Neuron (in vitro differentiated cells): ENCODE results near the gene PTRHD1.

Experiments
- H2AFZ ChIP-seq: one replicate; pipeline ENCODE4 v1.6.1; 2013; ENCODE audit warnings: low read depth, mild to moderate bottlenecking, inconsistent platforms, low read length, moderate library complexity
- H3K27me3 ChIP-seq: one replicate; pipeline ENCODE4 v1.6.1; 2013; ENCODE audit warnings: low read length; ENCODE audit not compliant: insufficient read depth
- H3K36me3 ChIP-seq: one replicate; pipeline ENCODE4 v1.6.1; 2013; ENCODE audit warnings: low read length; ENCODE audit not compliant: insufficient read depth
- H3K4me1 ChIP-seq: one replicate; pipeline ENCODE4 v1.6.1; 2013; ENCODE audit warnings: low read length; ENCODE audit not compliant: insufficient read depth
- H3K4me3 ChIP-seq: 2 replicates; pipeline ENCODE4 v1.5.1; 2013; ENCODE audit warnings: mild to moderate bottlenecking, low read length, moderate library complexity
- H3K9me3 ChIP-seq: one replicate; pipeline ENCODE4 v1.6.1; 2013; ENCODE audit warnings: low read length

The PTRHD1 gene

DNA sequence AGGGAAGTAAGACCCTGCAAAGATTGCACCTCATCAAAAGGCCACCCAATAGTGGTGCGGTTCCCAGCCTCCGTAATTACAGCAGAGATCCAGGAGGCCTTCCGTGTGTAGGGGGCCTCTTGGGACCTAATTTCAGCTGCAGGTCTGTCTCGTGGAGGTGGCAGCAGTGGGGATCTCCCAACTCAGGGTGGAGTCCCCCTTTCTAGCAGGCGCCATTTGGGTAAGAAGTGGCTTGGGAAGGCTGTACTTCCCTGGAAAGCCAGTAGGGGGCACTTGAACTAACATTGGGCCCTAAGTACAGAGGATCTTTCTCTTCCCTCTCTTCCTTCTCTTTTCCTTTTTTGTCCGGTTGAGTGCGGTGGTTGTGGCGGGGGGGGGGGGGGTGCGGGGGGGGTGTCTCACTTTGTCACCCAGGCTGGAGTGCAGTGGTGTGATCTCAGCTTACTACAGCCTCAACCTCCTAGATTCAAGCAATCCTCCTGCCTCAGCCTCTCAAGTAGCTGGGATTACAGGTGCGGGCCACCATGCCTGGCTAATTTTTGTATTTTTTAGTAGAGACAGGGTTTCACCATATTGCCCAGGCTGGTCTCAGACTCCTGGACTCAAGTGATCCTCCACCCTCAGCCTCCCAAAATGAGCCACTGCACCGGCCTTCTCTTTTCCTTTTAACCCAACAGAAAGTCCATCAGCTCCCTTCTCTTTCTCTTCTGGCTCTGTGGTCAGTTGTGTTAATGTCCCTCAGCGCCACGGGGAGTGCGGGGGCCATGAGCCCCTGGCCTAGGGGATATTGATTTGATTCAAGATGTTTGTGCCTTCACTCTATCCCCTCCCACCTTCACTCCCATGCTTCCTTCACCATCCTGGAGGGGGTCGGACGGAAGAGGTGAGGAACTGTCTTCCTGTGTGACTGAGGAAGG, 32.0 kb upstream of the PTRHD1 start:
- Histone ChIP-seq H3K4me3 (no peak overlapping the region), H3K4me1 (peaks cover 13% of the 10 kb centered on the region), H3K36me3 (peaks cover 43% of the 10 kb centered on the region), H2AFZ (no peak overlapping the region), H3K27me3 (no peaks in the 10 kb centered on the region), H3K9me3 (no peaks in the 10 kb centered on the region)

DNA sequence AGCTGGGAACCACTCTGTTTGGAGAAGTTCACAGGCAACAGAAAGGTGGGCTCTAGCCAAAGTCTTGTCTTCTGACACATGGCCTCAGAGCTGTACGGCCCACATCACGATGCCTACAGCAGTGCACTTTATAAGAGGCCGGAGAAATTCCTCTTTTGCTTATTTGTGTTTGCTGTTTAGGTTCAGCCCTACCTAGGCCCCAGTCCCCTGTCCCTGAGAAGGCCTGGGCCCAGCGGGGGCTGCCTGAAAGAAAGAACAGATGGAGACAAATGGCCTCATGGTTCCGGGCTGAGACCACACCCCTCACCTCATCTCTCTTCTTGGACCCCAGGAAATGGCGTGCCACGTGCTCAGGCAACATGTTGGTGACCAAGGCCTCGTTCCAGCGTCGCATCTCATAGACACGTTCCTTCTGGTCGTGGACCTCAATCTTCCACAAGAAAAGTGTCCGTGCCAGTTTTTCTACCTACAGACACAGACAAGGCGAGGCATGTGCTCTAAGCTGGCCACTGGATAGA, 30.9 kb upstream of the PTRHD1 start:
- Histone ChIP-seq H3K9me3 (no peaks in the 10 kb centered on the region), H3K4me1 (peaks cover 13% of the 10 kb centered on the region), H3K27me3 (no peaks in the 10 kb centered on the region), H3K36me3 (peaks cover 53% of the 10 kb centered on the region), H2AFZ (no peak overlapping the region), H3K4me3 (no peak overlapping the region)

DNA sequence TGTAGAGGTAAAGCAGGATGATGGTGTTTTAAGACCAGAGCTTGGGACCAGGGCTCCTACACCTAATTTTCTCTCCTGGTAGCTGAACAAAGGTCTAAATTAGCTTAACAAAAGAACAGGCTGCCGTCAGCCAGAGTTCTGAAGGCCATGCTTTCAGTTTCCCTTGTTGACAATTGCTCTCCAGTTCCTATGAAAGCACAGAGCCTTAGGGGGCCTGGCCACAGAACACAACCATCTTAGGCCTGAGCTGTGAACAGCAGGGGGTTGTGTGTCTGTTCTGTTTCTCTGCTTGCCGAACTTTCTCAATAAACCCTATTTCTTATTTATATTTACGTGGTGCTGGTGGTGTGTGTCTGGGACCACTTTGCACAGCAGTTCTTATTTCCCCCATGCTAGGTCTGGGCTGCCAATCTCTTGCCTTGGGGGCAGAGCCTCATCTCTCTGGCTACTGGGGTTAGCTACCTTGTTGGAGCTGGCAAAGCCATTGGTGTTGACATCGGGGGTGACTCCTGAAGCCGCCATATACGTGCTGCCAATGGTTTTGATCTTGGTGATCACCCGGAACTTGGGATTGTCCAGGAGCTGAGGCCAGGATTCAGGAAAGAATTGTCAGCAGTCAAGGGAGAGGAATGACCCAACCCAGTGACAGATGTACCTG, 29.0 kb upstream of the PTRHD1 start:
- peaks cover 68% of the 10 kb centered on the region for H3K36me3 ChIP-seq
- no peaks in the 10 kb centered on the region for H3K27me3 ChIP-seq

DNA sequence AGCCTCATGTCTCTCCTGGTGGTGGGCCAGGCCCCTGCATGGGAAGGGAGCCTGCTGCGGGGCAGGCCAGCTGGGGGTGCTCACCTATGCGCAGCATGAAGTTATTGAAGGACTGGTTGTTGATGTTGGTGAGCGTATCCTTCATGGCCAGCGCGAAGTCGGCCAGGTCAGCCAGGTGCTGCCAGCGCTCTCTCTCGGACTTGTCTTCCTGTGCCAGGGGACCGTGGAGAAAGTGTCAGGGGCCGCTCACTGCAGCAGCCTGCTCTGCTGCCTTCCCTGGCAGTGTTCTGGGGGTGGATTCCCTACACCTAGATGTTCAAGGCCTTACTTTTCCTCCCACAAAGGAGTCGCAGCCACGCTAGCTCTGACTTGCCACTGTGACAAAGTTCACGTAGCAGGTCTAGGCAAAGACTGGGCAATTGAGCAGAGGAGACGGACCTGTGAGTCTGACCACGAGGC, 28.3 kb upstream of the PTRHD1 start:
- Histone ChIP-seq H3K27me3 (no peaks in the 10 kb centered on the region), H3K36me3 (peaks cover 74% of the 10 kb centered on the region), H3K9me3 (no peaks in the 10 kb centered on the region), H3K4me3 (no peak overlapping the region), H3K4me1 (peaks cover 13% of the 10 kb centered on the region), H2AFZ (no peak overlapping the region)

More for the DNA sequence above, 29.0 kb upstream of the PTRHD1 start:
- H3K4me1 ChIP-seq: peaks cover 13% of the 10 kb centered on the region
- H2AFZ ChIP-seq: no peak overlapping the region
- H3K9me3 ChIP-seq: no peaks in the 10 kb centered on the region
- H3K4me3 ChIP-seq: no peak overlapping the region

DNA sequence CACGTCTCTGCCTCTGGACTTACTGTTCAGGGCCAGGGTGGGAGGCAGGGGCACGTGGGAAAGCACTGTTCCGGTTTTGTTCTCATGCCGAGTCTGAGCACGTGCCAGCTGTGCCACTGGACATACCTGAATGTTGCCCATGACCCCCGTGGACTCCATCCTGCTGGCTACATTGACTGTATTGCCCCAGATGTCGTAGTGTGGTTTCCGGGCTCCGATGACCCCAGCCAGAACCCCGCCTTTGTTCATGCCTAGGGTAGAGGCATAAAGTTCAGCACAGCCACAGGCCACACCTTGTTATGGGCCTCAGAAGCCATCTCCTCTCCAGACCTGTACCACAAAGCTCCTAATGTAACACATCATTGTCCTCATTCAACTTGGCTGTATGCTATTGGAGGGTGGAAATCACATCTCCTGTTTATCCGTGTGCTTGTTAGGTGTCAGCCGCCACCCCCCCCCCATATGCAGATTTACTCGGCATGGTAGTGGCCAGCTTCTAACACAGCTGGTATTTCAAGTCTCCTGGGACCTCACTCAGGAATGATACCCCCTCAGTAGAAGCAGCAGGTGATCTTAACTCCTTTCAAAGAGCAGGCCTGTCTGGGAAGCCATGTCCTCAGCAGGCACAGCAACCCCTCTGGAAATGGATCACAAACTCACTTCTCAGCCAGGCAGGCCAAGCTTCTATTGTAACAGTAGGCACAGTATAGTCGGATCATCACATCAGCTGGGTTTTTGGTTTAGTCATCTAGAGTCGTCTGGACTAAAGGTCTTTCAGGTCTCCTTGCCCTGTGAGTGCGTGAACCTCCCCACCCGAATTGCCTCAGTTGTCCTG, 27.6 kb upstream of the PTRHD1 start:
- peaks cover 80% of the 10 kb centered on the region for H3K36me3 ChIP-seq
- no peaks in the 10 kb centered on the region for H3K27me3 ChIP-seq
- peaks cover 13% of the 10 kb centered on the region for H3K4me1 ChIP-seq
- H3K9me3 ChIP-seq: no peaks in the 10 kb centered on the region
- H3K4me3 ChIP-seq: no peak overlapping the region
- H2AFZ ChIP-seq: no peak overlapping the region

GRCh38 chr2:24820175-24820513, 27.0 kb upstream of the PTRHD1 start:
- no peak overlapping the region for H2AFZ ChIP-seq
- peaks cover 13% of the 10 kb centered on the region for H3K4me1 ChIP-seq
- no peak overlapping the region for H3K4me3 ChIP-seq
- H3K27me3 ChIP-seq: no peaks in the 10 kb centered on the region
- no peaks in the 10 kb centered on the region for H3K9me3 ChIP-seq
- H3K36me3 ChIP-seq: peaks cover 83% of the 10 kb centered on the region

- Histone ChIP-seq H3K9me3 (no peaks in the 10 kb centered on the region), H3K27me3 (no peaks in the 10 kb centered on the region), H3K36me3 (peaks cover 84% of the 10 kb centered on the region), H2AFZ (no peak overlapping the region), H3K4me1 (peaks cover 13% of the 10 kb centered on the region), H3K4me3 (no peak overlapping the region)
These were observed 26.4 kb upstream of the PTRHD1 start for GRCh38 chr2:24819442-24820174.

GRCh38 chr2:24818721-24819167, 25.6 kb upstream of the PTRHD1 start:
- Histone ChIP-seq H3K27me3 (no peaks in the 10 kb centered on the region), H3K9me3 (no peaks in the 10 kb centered on the region), H3K4me1 (peaks cover 15% of the 10 kb centered on the region), H3K36me3 (peaks cover 87% of the 10 kb centered on the region), H3K4me3 (no peak overlapping the region), H2AFZ (no peak overlapping the region)

GRCh38 chr2:24816884-24817283, 23.7 kb upstream of the PTRHD1 start:
- H2AFZ ChIP-seq: no peak overlapping the region
- no peaks in the 10 kb centered on the region for H3K27me3 ChIP-seq
- H3K4me1 ChIP-seq: peaks cover 13% of the 10 kb centered on the region
- peaks cover 84% of the 10 kb centered on the region for H3K36me3 ChIP-seq
- H3K4me3 ChIP-seq: no peak overlapping the region
- no peaks in the 10 kb centered on the region for H3K9me3 ChIP-seq

DNA sequence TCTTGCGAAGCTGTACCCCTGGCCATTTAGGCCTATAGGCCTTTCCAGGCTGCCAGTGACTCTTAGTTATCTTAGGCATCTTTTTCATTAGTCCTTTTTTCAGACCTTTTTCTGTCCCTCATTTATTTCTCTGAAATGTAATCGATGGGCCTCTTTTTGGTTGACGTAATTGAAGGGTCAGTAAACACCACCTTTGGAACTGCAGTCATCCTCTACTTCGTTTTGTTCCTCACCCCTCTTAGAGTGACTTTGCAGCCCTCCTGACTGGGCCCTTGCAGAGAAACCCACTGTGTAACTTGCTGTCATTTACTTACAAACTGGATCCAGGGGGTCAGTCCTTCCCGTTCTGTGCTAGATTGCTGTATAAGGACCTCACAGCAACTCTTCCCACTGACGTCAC, 23.2 kb upstream of the PTRHD1 start:
- Histone ChIP-seq H3K36me3 (peaks cover 79% of the 10 kb centered on the region), H3K4me3 (no peak overlapping the region), H2AFZ (no peak overlapping the region), H3K9me3 (no peaks in the 10 kb centered on the region), H3K27me3 (no peaks in the 10 kb centered on the region), H3K4me1 (peaks cover 8% of the 10 kb centered on the region)

GRCh38 chr2:24815171-24815570, 22.0 kb upstream of the PTRHD1 start:
- Histone ChIP-seq H3K36me3 (peaks cover 67% of the 10 kb centered on the region), H2AFZ (no peak overlapping the region), H3K9me3 (no peaks in the 10 kb centered on the region), H3K27me3 (no peaks in the 10 kb centered on the region), H3K4me3 (no peak overlapping the region), H3K4me1 (peaks cover 6% of the 10 kb centered on the region)

GRCh38 chr2:24814516-24814915, 21.3 kb upstream of the PTRHD1 start:
- Histone ChIP-seq H3K4me3 (no peak overlapping the region), H3K4me1 (peaks cover 6% of the 10 kb centered on the region), H3K27me3 (no peaks in the 10 kb centered on the region), H3K36me3 (peaks cover 64% of the 10 kb centered on the region), H3K9me3 (no peaks in the 10 kb centered on the region), H2AFZ (no peak overlapping the region)
